ENCODE results near the gene DYSF. TPM values are rescaled to one million over a fixed set of nuclear protein-coding genes. Genes with fewer than 3 reads are reported as not detected.
"Not testable (repeated sequence)": the region's sequence is repeated elsewhere in the genome, so short reads cannot be mapped to it uniquely, and the experiment has no call there.

DYSF gene
- polyA plus RNA-seq, 1 donor from 2014 or later = 0.34 TPM

GRCh38 chr2:71474116-71474743 is 20.9 kb downstream of the DYSF start:
- H3K9me3 Mint-ChIP-seq = no peaks in the 10 kb centered on the region
- H3K27ac Mint-ChIP-seq = no peak overlapping the region
- peaks cover 10% of the 10 kb centered on the region for H3K27me3 Mint-ChIP-seq
- H3K4me3 Mint-ChIP-seq = no peak overlapping the region
- H3K4me1 Mint-ChIP-seq = no peaks in the 10 kb centered on the region
- no peaks in the 10 kb centered on the region for H3K36me3 Mint-ChIP-seq

GRCh38 chr2:71474744-71475397 is 21.5 kb downstream of the DYSF start:
- H3K4me1 Mint-ChIP-seq = no peaks in the 10 kb centered on the region
- H3K4me3 Mint-ChIP-seq = no peak overlapping the region
- H3K27ac Mint-ChIP-seq = no peak overlapping the region
- no peaks in the 10 kb centered on the region for H3K36me3 Mint-ChIP-seq
- no peaks in the 10 kb centered on the region for H3K9me3 Mint-ChIP-seq
- peaks cover 11% of the 10 kb centered on the region for H3K27me3 Mint-ChIP-seq

GRCh38 chr2:71476495-71476894 is 23.1 kb downstream of the DYSF start:
- H3K36me3 Mint-ChIP-seq = peaks cover 2% of the 10 kb centered on the region
- no peak overlapping the region for H3K4me3 Mint-ChIP-seq
- H3K4me1 Mint-ChIP-seq = no peaks in the 10 kb centered on the region
- H3K27ac Mint-ChIP-seq = no peak overlapping the region
- H3K27me3 Mint-ChIP-seq = peaks cover 10% of the 10 kb centered on the region
- no peaks in the 10 kb centered on the region for H3K9me3 Mint-ChIP-seq

- H3K36me3 Mint-ChIP-seq = peaks cover 2% of the 10 kb centered on the region
- no peak overlapping the region for H3K27ac Mint-ChIP-seq
- H3K27me3 Mint-ChIP-seq = peaks cover 10% of the 10 kb centered on the region
- no peaks in the 10 kb centered on the region for H3K4me1 Mint-ChIP-seq
- H3K9me3 Mint-ChIP-seq = no peaks in the 10 kb centered on the region
- H3K4me3 Mint-ChIP-seq = no peak overlapping the region
These were observed 23.9 kb downstream of the DYSF start for GRCh38 chr2:71477231-71477691.

GRCh38 chr2:71478806-71479205 is 25.4 kb downstream of the DYSF start:
- Mint-ChIP-seq H3K4me1 (no peaks in the 10 kb centered on the region), H3K27me3 (peaks cover 5% of the 10 kb centered on the region), H3K4me3 (no peak overlapping the region), H3K9me3 (no peaks in the 10 kb centered on the region), H3K27ac (no peak overlapping the region), H3K36me3 (peaks cover 2% of the 10 kb centered on the region)

- Mint-ChIP-seq H3K4me3 (no peak overlapping the region), H3K27me3 (peaks cover 2% of the 10 kb centered on the region), H3K36me3 (peaks cover 2% of the 10 kb centered on the region), H3K9me3 (no peaks in the 10 kb centered on the region), H3K27ac (no peak overlapping the region), H3K4me1 (no peaks in the 10 kb centered on the region)
These were observed 25.9 kb downstream of the DYSF start for GRCh38 chr2:71479261-71479660.

GRCh38 chr2:71481111-71481510 is 27.8 kb downstream of the DYSF start:
- Mint-ChIP-seq H3K27ac (no peak overlapping the region), H3K27me3 (peaks cover 2% of the 10 kb centered on the region), H3K4me1 (no peaks in the 10 kb centered on the region), H3K4me3 (no peak overlapping the region), H3K36me3 (peaks cover 2% of the 10 kb centered on the region), H3K9me3 (no peaks in the 10 kb centered on the region)

GRCh38 chr2:71482055-71482454 is 28.7 kb downstream of the DYSF start:
- no peaks in the 10 kb centered on the region for H3K4me1 Mint-ChIP-seq
- H3K27ac Mint-ChIP-seq = no peak overlapping the region

GRCh38 chr2:71483246-71483645 is 29.9 kb downstream of the DYSF start:
- Mint-ChIP-seq H3K9me3 (no peaks in the 10 kb centered on the region), H3K36me3 (peaks cover 2% of the 10 kb centered on the region), H3K27ac (no peak overlapping the region), H3K27me3 (peaks cover 3% of the 10 kb centered on the region), H3K4me3 (no peak overlapping the region), H3K4me1 (no peaks in the 10 kb centered on the region)

More at GRCh38 chr2:71482055-71482454, 28.7 kb downstream of the DYSF start:
- no peak overlapping the region for H3K4me3 Mint-ChIP-seq
- H3K36me3 Mint-ChIP-seq = peaks cover 2% of the 10 kb centered on the region
- H3K9me3 Mint-ChIP-seq = no peaks in the 10 kb centered on the region
- peaks cover 2% of the 10 kb centered on the region for H3K27me3 Mint-ChIP-seq

- peaks cover 8% of the 10 kb centered on the region for H3K27me3 Mint-ChIP-seq
- no peak overlapping the region for H3K27ac Mint-ChIP-seq
- H3K4me3 Mint-ChIP-seq = no peak overlapping the region
- no peaks in the 10 kb centered on the region for H3K4me1 Mint-ChIP-seq
- peaks cover 2% of the 10 kb centered on the region for H3K36me3 Mint-ChIP-seq
- H3K9me3 Mint-ChIP-seq = no peaks in the 10 kb centered on the region
These were observed 31.0 kb downstream of the DYSF start for GRCh38 chr2:71484354-71484753.

GRCh38 chr2:71486881-71487640 is 33.7 kb downstream of the DYSF start:
- Mint-ChIP-seq H3K27ac (no peak overlapping the region), H3K9me3 (peaks cover 0 to 3% (median 0%) of the 10 kb centered on the region in 3 donors), H3K4me3 (no peak overlapping the region), H3K36me3 (no peaks in the 10 kb centered on the region), H3K4me1 (no peaks in the 10 kb centered on the region), H3K27me3 (peaks cover 8% of the 10 kb centered on the region)

GRCh38 chr2:71491551-71491950 is 38.2 kb downstream of the DYSF start:
- H3K9me3 Mint-ChIP-seq, H3K4me1 Mint-ChIP-seq, H3K36me3 Mint-ChIP-seq, H3K27ac Mint-ChIP-seq, H3K27me3 Mint-ChIP-seq, H3K4me3 Mint-ChIP-seq: not testable (repeated sequence)

GRCh38 chr2:71492112-71492511 is 38.8 kb downstream of the DYSF start:
- no peak overlapping the region for H3K4me3 Mint-ChIP-seq
- H3K27ac Mint-ChIP-seq = no peak overlapping the region
- peaks cover 0 to 3% (median 0%) of the 10 kb centered on the region in 3 donors for H3K9me3 Mint-ChIP-seq
- no peaks in the 10 kb centered on the region for H3K36me3 Mint-ChIP-seq
- H3K27me3 Mint-ChIP-seq = peaks cover 10% of the 10 kb centered on the region
- no peaks in the 10 kb centered on the region for H3K4me1 Mint-ChIP-seq

- H3K36me3 Mint-ChIP-seq = no peaks in the 10 kb centered on the region
- peaks cover 4% of the 10 kb centered on the region for H3K27me3 Mint-ChIP-seq
- H3K4me3 Mint-ChIP-seq = no peak overlapping the region
- H3K4me1 Mint-ChIP-seq = no peaks in the 10 kb centered on the region
- no peak overlapping the region for H3K27ac Mint-ChIP-seq
- peaks cover 0 to 3% (median 0%) of the 10 kb centered on the region in 3 donors for H3K9me3 Mint-ChIP-seq
These were observed 40.7 kb downstream of the DYSF start for GRCh38 chr2:71494091-71494490.

GRCh38 chr2:71494523-71495155 is 41.3 kb downstream of the DYSF start:
- H3K9me3 Mint-ChIP-seq = peaks cover 0 to 3% (median 0%) of the 10 kb centered on the region in 3 donors
- H3K4me1 Mint-ChIP-seq = no peaks in the 10 kb centered on the region
- peaks cover 4% of the 10 kb centered on the region for H3K27me3 Mint-ChIP-seq
- H3K4me3 Mint-ChIP-seq = no peak overlapping the region
- no peaks in the 10 kb centered on the region for H3K36me3 Mint-ChIP-seq
- no peak overlapping the region for H3K27ac Mint-ChIP-seq
